HuH-7.5 (cell line): Measurements from ENCODE around the gene TMEM170B.

Source experiments
- DNase-seq: peaks from one replicate; pipeline ENCODE4 v3.0.0; 2011; ENCODE audit warnings: low spot score

TMEM170B gene

GRCh38 chr6:11537229-11538051, at the start of gene TMEM170B:
Gene TMEM170B (plus strand): TSS chr6:11537749. CDS start chr6:11538278, 529 bp downstream.
- peak; percentile 81 for DNase-seq

- DNase-seq = no peak
These were observed 46.6 kb upstream of the TMEM170B start for GRCh38 chr6:11490996-11491395.

- DNase-seq = no peak
These were observed 45.7 kb upstream of the TMEM170B start for GRCh38 chr6:11491596-11492463.

GRCh38 chr6:11492464-11493290, 44.9 kb upstream of the TMEM170B start:
- DNase-seq = no peak

- no peak for DNase-seq
These were observed 43.6 kb upstream of the TMEM170B start for GRCh38 chr6:11493974-11494373.

- DNase-seq = no peak
These were observed 42.6 kb upstream of the TMEM170B start for GRCh38 chr6:11494786-11495564.

- no peak for DNase-seq
These were observed 41.9 kb upstream of the TMEM170B start for GRCh38 chr6:11495565-11496145.

- DNase-seq = peak; percentile 15
These were observed 41.1 kb upstream of the TMEM170B start for GRCh38 chr6:11496152-11497060.

GRCh38 chr6:11497107-11497506, 40.4 kb upstream of the TMEM170B start:
- DNase-seq = no peak

GRCh38 chr6:11497881-11498280, 39.7 kb upstream of the TMEM170B start:
- DNase-seq = no peak

- no peak for DNase-seq
These were observed 37.5 kb upstream of the TMEM170B start for GRCh38 chr6:11500008-11500407.

- no peak for DNase-seq
These were observed 28.1 kb upstream of the TMEM170B start for GRCh38 chr6:11509471-11509870.

- DNase-seq = no peak
These were observed 22.9 kb upstream of the TMEM170B start for GRCh38 chr6:11514672-11515071.

GRCh38 chr6:11515763-11516162, 21.8 kb upstream of the TMEM170B start:
- no peak for DNase-seq

- DNase-seq = no peak
These were observed 14.5 kb upstream of the TMEM170B start for GRCh38 chr6:11522812-11523605.

GRCh38 chr6:11525468-11526155, 11.9 kb upstream of the TMEM170B start:
- DNase-seq = no peak

- DNase-seq = no peak
These were observed 11.4 kb upstream of the TMEM170B start for GRCh38 chr6:11526156-11526505.

- no peak for DNase-seq
These were observed 10.2 kb upstream of the TMEM170B start for GRCh38 chr6:11527274-11527870.
